Esophagus squamous epithelium (tissue), 4 donors: ENCODE measurements around the gene PUS7.

ENCODE experiments used
- POLR2A ChIP-seq, 4 donors: fragments of 450-650 bp; IDR thresholded peaks; one replicate each; pipeline ENCODE4 v1.6.1; 2017; ENCODE audit warnings: antibody characterized with exemption in 4 of 4, mild to moderate bottlenecking in 4 of 4, moderate library complexity in 3 of 4
- TF ChIP-seq, protein P1 (sequence below), 6 experiments: fragments of 450-650 bp in 4 of 6; fragments of 200-600 bp in 2 of 6; sonication (generic) in 2 of 6; IDR thresholded peaks; one replicate each; pipeline ENCODE4 v1.5.1; 2016 to 2019; ENCODE audit warnings: antibody characterized with exemption in 6 of 6, mild to moderate bottlenecking in 4 of 6, moderate library complexity in 4 of 6

DNA sequence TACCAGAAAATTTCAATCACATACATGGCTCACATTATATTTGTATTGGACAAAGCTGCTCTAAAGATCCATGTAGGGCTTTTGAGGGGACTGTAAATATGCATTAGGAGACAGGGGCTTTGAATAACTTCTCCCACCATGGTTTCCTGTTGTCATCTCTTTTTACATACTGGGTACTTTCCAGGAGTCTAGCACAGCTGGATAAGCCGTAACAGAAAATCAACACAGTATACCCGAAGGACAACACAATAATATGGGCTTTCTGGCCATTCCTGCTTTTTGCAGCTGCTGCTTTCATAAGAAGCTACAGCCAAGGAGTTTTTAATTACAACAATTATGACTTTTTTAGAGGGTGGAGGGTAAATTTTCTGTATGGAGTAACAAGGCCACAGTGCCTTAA, 70.0 kb downstream of the PUS7 start:
- TF ChIP-seq, protein P1, sequence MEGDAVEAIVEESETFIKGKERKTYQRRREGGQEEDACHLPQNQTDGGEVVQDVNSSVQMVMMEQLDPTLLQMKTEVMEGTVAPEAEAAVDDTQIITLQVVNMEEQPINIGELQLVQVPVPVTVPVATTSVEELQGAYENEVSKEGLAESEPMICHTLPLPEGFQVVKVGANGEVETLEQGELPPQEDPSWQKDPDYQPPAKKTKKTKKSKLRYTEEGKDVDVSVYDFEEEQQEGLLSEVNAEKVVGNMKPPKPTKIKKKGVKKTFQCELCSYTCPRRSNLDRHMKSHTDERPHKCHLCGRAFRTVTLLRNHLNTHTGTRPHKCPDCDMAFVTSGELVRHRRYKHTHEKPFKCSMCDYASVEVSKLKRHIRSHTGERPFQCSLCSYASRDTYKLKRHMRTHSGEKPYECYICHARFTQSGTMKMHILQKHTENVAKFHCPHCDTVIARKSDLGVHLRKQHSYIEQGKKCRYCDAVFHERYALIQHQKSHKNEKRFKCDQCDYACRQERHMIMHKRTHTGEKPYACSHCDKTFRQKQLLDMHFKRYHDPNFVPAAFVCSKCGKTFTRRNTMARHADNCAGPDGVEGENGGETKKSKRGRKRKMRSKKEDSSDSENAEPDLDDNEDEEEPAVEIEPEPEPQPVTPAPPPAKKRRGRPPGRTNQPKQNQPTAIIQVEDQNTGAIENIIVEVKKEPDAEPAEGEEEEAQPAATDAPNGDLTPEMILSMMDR (IDR thresholded peaks at IDR 0.05): no peak
- TF ChIP-seq POLR2A (IDR thresholded peaks at IDR 0.05): no peak
